Coronary artery (tissue), 2 donors: ENCODE results near the gene DMAP1.

Experiments
- DNase-seq: peaks from one replicate; pipeline ENCODE4 v3.0.0-alpha.2; 2017; ENCODE audit warnings: low spot score
- H3K27ac ChIP-seq, 2 donors: fragments of 200-600 bp; sonication (generic); one replicate each; pipeline ENCODE4 v1.5.1; 2016 to 2019
- H3K4me3 ChIP-seq: fragments of 200-600 bp; sonication (generic); 2 replicates; pipeline ENCODE4 v1.5.1; 2016; ENCODE audit warnings: mild to moderate bottlenecking, moderate library complexity
- TF ChIP-seq, protein P1 (sequence below): fragments of 200-600 bp; sonication (generic); IDR thresholded peaks from one replicate; pipeline ENCODE4 v1.5.1; 2019; ENCODE audit warnings: antibody characterized with exemption

DMAP1 gene

DNA sequence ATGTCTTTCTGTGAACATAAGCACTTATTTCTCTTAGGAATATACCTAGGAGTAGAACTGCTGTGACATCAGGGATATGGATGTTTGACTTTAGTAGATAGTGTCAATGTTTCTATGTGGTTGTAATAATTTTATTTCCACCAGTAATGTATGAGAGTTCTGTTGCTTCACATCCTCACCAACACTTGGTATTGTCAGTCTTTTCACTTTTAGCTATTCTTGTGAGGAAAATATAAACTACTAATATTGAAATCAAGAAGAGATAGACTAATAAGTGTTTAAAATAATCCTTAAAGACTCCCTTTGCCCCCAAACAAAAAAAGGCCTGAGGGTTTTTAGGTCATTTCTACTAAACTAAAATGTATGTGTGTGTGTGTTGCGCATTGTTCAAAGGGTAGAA lies 2.7 kb upstream of the DMAP1 start:
- no peak overlapping the region for H3K27ac ChIP-seq
- H3K4me3 ChIP-seq = no peak overlapping the region
- DNase-seq = no peak
- TF ChIP-seq, protein P1, sequence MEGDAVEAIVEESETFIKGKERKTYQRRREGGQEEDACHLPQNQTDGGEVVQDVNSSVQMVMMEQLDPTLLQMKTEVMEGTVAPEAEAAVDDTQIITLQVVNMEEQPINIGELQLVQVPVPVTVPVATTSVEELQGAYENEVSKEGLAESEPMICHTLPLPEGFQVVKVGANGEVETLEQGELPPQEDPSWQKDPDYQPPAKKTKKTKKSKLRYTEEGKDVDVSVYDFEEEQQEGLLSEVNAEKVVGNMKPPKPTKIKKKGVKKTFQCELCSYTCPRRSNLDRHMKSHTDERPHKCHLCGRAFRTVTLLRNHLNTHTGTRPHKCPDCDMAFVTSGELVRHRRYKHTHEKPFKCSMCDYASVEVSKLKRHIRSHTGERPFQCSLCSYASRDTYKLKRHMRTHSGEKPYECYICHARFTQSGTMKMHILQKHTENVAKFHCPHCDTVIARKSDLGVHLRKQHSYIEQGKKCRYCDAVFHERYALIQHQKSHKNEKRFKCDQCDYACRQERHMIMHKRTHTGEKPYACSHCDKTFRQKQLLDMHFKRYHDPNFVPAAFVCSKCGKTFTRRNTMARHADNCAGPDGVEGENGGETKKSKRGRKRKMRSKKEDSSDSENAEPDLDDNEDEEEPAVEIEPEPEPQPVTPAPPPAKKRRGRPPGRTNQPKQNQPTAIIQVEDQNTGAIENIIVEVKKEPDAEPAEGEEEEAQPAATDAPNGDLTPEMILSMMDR = no peak

- Histone ChIP-seq H3K27ac (peak overlapping the region in 1 of 2 donors; percentile 91), H3K4me3 (peak overlapping the region; percentile 92)
- TF ChIP-seq, protein P1 = no peak
- no peak for DNase-seq
These were observed 683 bp upstream of the DMAP1 start for GRCh38 chr1:44212355-44213221.

DNA sequence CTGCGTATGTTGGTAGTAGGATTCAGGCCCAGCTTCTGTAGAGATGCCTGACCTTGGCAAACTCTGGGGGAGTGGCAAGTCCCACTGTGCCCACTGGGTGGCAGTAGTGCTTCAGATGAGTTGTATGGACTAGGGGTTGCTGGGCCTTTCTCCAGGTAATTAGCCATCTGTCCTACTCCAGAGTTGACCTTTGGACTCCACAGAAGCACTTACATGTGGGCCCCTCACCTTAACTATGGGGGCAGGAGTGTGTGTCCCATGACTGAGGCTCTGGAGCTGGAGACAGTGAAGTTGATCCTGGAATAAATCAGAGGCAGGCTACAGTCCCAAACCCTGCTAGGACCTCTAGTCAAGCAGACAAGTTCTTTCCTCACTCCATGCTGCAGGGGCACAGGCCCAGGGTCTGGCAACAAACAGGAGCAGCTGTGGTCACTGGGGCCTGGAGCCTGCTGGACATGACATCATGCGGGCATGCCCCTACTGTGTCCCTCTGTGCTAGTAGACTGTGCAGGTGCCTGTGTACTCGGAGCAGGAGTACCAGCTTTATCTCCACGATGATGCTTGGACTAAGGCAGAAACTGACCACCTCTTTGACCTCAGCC lies 4.6 kb downstream of the DMAP1 start:
- TF ChIP-seq, protein P1 = peak; percentile 80
- H3K27ac ChIP-seq = no peak overlapping the region
- no peak for DNase-seq
- H3K4me3 ChIP-seq = no peak overlapping the region

GRCh38 chr1:44218503-44219300 lies 5.4 kb downstream of the DMAP1 start:
- DNase-seq = no peak
- Histone ChIP-seq H3K4me3 (no peak overlapping the region), H3K27ac (no peak overlapping the region)
- TF ChIP-seq, protein P1 = no peak

DNA sequence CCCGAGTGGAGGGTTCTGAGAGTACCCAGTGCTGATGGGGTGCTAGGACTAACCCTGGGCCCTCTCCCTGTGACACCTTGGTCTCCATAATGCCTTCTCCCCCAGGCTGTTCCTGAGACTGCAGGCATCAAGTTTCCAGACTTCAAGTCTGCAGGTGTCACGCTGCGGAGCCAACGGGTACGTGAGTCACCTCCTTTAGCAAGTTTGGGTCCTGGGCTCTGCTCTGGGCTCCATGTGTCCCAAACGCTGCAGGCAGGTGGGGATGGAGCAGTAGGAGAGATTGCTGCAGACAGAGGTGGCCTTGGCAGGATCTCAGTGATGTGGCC lies 6.0 kb downstream of the DMAP1 start:
- H3K27ac ChIP-seq = no peak overlapping the region
- no peak overlapping the region for H3K4me3 ChIP-seq
- no peak for DNase-seq
- TF ChIP-seq, protein P1 = no peak

DNA sequence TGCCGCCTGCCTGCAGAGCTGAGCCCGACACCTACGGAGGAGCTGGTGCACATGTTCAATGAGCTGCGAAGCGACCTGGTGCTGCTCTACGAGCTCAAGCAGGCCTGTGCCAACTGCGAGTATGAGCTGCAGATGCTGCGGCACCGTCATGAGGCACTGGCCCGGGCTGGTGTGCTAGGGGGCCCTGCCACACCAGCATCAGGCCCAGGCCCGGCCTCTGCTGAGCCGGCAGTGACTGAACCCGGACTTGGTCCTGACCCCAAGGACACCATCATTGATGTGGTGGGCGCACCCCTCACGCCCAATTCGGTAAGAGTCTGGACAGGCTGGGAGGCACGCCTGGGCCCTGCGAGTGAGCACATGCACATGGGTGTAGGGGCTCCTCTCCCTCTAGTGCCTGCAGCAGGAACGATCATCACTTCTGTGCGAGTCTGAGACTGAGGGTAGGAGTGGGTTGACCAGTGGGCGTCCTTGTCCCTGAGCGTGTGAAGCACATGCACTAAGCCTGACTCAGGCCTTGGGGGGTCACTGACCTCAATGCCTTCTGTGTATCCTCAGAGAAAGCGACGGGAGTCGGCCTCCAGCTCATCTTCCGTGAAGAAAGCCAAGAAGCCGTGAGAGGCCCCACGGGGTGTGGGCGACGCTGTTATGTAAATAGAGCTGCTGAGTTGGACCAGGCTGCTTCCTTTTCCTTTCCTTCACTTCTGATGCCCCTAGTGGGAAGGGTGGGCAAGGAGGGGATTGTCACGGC lies 6.9 kb downstream of the DMAP1 start:
- Histone ChIP-seq H3K27ac (no peak overlapping the region), H3K4me3 (no peak overlapping the region)
- TF ChIP-seq, protein P1 = no peak
- no peak for DNase-seq
